NCI-H1105 treated with DMSO at 0.1 percent for 48 hours (cell line): ENCODE measurements around the gene REG4.
"Not testable (repeated sequence)": the region's sequence is repeated elsewhere in the genome, so short reads cannot be mapped to it uniquely, and the experiment has no call there.

ENCODE experiments used
- DNase-seq: peaks from one replicate; lab custom pipeline; 2025; lab: John Stamatoyannopoulos, UW

REG4 gene

DNA sequence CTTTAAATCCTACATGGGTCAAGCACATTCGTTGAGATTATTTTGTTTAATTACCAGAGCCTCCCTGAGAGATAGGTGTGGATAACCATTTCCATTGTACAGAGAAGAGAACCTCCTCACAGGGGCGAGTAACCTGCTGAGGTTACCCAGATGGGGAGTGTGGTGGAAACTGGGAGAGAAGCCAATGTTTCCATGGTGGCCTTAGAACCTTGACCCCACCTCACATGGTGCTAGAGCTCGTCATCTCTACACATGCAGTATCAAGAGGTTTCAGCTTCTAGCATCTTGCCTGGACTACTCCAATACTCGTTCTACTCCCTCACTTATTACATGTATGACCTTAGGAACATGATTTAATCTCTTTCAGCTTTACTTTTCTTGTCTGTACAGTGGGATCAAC is 4.8 kb downstream of the REG4 start:
- DNase-seq, result no peak

DNA sequence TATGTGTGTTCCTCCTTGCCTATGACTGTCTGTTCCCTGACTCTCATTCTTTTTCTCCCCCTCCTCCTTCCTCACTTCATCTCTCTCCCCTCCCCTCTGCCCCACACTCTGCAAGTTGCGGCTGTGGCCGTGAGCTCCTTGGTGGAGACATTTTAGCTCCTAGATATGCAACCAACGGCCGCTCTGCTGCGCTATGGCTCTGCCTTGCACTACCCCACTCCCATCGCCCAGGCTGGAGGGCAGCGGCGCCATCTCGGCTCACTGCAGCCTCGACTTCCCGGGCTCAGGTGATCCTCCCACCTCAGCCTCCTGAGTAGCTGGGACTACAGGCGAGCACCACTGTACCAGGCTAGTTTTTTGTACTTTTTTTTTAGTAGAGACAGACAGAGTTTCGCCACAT is 5.5 kb downstream of the REG4 start:
- DNase-seq, result no peak

DNA sequence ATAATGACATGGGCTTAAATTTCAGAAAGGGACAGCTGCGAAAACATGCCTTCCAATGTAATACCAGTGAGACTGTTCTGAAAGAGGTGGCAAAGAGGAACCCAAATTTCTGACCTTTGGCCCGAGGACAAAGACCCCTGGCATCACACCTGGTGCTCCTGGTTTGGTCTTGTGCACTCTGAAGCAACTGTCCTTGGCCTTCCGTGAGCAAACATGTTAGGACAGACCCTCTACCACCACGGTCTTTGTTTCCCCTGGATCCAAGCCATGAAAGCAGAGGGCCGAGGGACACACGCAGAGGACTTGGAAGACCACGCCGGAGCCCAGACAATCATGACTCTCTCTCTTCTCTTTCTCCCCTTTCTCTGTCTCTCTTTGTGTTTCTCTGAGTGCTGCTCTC is 6.0 kb downstream of the REG4 start:
- DNase-seq, result no peak

DNA sequence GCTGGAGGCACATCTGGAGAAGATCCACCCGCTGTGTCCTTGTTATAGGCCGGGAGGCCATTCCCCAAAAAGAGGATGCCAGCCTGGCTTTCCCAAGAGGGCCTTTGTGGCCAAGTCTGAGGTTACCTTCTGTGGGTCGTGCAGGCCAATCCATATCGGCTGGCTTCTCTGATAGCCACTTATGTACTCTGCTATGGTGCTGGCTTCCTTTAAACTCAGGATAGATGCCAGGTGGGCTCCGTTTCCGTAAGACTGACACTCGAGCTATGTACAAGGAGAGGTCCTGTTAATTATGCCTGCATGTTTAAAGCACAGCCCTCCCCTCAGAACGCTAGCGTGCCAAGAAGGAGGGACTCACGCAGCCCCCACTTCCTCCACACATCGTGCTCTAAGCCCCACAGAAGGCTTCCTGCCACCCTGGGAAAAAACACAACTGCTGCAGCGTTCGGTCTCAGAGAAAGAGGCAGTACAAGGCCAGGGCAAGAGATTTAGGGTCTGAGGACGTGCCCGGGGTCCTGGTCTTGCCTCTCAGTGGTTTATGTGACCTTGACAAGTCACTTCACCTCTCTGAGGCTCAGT is 11.6 kb downstream of the REG4 start:
- DNase-seq, result no peak

DNA sequence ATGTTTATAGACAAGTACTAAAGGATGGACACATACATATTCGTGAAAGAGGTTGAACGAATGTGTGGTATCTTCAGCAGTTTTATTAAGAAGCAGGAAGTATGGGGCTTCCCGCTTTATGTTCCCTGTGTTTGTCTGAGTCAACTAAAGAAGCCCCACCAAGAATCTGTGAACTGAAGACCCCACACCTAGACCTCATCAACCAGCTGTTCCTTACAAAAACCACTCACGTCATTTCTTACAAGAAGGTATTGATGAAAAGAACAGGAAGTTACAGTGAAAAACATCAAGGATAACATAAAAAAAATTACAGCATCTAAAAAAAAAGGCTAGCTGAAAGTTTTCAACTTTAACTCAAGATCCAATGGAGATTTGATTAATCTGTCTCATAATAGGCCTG is 12.3 kb downstream of the REG4 start:
- DNase-seq, result no peak

DNA sequence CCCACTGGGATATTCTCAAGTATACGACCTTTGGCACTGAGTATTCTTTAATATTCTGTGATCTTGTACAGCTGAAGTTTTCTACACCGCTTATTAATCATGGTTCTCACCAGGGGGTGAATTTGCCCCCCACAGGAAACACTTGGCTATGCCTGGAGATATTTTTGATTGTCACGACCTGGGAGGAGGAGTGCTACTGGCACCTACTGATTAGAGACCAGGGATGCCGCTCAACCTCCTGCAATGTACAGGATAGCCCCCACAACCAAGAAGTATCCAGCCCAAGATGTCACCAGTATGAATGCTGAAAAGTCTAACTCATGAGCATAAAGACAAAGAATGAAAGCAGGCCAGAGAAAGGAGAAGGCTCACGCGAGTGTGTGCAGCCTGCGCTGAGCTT is 13.7 kb downstream of the REG4 start:
- DNase-seq, result no peak

DNA sequence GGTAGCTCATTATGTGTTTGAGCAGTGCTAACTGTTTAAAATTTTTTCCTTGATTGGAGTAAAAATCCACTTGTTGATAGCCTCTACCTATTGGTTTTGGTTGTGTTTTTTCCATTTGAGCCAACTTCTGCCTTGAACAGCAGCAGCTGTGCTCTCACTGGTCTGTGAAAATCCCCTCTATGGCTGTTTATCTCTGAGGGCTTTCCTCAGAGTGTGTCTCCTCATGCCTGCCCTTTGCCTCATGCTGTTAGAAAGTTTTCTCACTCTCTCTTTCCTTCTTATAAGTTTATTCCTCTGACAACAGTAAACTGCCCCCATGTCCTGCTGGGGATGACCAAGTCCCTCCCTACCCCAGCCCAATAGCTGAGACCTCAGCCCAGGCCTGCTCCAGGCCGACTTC is 14.1 kb downstream of the REG4 start:
- DNase-seq, result no peak

DNA sequence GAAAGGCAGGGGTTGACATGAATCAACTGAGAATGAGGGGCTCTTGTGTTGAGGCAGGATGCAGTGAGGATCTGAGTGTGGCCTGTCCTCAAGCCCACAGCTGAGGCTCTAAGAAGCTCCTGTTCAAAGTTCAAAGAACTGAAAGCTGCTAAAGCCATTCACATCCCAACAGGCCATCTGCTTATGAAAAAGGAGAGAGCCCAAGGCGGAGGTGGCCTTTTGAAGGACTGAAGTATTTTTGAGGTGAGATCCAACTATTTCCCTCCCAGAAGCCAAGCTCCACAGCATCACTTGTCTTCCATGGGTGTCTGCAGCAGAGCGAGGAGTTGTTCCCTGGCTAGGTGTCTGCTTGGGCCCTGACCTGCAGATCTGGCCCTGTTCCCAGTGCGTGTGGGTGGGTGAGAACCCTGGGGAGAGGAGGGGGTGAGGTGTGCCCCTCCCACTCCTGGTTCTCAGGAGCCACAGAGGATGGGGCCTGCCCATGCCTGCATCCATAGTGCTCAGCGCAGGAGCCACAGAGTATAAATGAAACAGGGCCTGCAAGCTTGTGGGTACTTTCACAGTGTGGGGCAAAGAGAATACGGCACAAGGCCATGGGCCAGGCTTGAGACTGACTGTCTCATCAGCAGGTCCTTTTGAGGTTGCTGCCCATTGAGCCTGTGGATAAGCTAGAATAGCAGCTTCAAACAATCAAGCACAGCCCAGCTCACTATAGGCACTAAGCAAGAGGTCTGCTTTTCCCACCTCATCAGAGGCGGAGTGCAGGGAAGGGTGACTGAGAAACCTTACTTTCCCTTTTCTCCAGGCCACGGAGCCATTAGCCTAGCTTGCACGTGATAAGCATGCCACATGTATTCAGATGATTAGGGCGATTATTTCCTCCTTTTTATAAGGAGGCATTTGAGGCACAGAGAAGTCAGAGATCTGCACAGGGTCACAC is 15.7 kb downstream of the REG4 start:
- DNase-seq, result peak; percentile 48

DNA sequence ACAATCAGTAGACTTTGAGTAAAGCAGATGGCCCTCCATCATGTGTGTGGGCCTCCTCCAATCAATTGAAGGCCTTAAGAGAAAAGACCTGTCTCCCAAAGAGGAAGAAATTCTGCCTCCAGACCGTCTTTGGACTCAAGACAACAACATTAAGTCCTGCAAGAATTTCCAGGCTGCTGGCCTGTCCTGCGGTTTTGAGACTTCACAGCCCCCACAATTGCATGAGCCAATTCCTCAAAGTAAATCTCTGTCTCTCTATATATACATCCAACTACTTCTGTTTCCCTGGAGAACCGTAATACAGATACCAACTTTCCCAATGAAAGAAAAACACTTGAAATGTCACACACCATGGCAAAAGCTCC is 16.4 kb downstream of the REG4 start:
- no peak for DNase-seq

DNA sequence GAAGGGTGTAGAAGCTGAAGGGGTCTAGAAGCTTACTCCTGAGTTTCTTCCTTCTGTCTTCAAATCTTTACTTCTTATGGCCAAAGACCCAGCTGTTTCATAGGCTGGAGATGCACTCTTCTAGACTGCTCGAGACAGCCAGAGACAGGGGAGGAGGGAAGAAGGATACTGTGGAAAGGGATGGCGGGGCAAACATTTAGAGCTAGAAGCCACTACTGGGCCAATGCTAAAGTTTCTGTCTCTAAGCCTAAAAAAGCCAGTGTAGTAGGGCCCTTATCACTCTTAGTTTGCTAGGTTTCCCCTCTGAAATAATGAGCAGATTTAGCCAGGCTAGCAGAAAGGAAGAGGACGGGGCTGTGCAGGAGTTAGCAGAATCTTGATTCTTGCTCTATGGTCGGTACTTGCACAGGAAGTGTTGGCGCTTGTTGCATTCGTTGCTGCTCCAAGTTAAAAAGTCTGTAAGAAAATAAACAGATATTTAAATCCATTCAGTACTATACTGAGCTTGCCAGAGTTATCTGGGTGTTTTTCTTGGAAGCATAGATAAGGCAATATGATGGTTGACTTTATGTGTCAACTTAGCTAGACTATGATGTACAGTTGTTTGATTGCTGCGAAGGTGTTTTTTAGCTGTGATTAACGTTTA is 16.9 kb downstream of the REG4 start:
- no peak for DNase-seq

DNA sequence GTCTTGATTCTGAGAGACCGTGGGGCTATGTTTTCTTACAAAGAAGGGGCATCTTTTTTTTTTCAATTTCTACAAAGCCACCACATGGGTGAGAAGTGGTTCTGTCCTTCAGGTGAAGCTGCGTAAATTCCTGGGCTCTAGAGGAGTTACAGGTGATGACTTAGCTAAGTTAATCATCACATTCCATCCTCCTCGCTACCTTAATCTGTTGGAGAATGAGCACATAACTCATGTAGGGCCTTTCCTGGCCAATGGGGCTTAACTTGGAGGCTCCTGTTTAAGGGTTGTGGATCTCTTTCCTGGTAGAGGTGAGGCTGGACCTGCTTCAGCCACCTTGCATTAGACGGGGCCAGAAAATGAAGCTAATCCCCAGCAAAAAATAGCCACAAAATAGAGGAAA is 19.9 kb downstream of the REG4 start:
- no peak for DNase-seq

DNA sequence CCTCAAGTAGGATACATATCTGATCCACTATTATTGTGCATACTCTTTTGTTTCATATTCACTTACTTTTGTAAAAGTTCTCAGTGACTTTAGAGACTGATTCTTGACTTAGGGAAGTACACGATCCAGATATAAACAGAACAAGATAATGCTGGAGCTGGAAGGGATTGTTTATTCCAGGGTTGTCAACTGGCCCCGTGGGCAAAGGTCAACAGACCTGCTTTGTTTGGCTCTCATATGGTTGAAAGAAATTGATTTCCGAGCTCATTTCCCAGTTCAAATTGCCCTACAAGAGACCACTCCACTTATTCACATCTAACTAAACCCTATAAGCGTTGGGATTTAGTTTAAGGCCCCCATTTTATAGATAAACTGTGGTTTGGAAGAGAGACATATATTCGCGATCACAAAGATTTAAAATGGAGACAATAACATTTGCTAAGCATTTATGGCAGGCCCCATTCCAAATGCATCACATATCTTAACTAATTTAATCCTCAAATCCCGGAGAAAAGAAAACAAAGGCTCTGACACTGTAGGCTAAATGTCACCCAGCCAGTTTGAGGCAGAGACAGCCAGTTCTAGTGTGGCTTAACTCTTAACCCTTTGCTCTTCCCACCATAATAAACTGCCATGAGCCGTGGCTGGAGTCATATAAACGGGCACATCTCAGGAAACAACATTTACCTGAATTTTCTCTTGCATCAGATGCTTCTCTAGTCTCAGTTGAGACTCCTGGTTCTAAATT is 20.6 kb downstream of the REG4 start:
- no peak for DNase-seq

DNA sequence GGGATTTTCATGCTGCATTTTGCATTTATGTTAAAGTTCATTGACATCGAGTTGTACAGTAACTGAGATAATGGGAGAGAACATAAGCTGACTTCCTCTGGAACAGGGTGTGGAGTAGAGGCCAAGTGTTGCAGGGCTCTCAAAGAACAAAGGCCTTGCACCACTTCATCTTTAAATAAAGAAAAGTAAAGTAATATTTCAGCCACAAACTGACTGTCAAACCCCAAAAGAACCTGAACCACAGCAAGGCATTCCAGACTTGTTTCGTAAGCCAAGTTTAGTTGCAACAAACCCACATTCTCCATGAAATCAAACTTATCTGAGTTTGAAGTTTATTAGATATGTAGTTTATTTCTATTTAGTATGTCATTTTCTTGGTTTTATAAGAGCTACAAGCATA is 23.5 kb downstream of the REG4 start:
- no peak for DNase-seq

DNA sequence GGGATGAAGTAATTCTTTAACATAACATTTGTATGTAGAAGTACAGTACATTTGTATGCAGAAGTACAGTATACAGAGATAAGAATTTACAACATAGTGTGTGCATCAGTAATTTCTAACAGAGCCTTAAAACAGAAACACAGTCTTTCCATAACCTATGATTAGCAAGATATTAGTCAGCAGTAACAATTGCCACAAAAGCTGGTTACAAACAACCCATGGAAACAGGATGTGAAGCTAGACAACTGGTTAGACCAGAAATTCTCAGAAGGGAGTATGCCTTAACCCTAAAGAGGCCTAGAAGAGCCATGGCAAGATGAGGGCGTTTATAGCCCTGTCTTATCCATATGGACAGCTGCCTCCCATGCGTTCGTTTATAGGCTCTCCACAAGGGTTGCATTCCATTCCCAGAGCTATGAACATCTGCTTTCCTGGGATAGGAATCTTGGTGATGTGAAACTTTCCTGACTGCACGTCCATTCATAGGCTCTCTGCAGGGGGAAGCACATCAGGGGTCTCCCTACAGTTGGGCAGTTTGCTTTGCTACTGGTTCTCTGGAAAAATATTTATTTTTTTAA is 24.7 kb downstream of the REG4 start:
- not testable (repeated sequence) for DNase-seq

DNA sequence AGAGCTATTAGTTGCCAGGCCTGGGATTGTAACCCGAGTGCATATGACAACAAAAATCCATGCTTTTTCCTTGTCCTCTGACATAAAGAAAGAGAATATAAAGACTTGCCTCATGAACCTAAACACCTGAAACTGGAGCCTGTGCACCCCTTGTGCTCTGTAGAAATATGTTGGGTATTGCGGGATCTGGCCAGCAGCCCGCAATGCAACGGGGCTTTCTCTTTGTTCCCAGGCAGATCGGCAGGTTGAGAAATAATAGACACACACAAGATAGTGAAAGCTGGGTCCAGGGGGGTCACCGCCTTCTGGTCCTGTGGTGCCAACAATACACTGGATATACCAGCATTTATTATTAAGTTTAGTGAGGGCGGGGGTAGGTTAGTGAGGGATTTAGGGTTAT is 25.2 kb downstream of the REG4 start:
- not testable (repeated sequence) for DNase-seq

DNA sequence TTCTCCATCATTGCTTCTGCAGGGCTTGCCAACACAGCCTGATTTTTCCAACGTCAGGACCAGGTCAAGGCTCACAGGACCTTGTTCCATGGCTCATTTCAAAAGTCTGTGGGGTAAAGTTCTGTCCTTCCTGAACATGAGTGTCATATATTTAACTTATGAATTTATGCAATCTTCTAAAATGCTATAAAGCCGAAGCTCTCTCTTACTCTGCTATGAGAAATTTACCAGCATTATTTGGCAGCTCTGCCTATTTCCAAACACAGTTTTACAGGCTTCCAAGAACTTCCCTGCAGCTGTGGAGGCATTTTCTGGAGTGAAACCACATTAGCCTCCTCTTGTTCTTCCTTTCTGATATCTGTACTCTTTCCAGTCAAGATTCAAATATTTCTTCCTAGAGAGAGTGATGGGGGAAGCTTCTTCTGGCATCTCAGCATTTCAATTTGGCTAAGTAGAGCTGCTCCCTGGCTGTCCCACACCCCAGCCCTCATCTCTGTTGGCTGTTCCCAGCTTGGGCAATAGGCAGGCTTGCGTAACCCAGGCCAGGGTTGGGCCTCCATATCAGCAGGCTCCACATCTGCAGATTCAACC is 27.0 kb downstream of the REG4 start:
- no peak for DNase-seq

DNA sequence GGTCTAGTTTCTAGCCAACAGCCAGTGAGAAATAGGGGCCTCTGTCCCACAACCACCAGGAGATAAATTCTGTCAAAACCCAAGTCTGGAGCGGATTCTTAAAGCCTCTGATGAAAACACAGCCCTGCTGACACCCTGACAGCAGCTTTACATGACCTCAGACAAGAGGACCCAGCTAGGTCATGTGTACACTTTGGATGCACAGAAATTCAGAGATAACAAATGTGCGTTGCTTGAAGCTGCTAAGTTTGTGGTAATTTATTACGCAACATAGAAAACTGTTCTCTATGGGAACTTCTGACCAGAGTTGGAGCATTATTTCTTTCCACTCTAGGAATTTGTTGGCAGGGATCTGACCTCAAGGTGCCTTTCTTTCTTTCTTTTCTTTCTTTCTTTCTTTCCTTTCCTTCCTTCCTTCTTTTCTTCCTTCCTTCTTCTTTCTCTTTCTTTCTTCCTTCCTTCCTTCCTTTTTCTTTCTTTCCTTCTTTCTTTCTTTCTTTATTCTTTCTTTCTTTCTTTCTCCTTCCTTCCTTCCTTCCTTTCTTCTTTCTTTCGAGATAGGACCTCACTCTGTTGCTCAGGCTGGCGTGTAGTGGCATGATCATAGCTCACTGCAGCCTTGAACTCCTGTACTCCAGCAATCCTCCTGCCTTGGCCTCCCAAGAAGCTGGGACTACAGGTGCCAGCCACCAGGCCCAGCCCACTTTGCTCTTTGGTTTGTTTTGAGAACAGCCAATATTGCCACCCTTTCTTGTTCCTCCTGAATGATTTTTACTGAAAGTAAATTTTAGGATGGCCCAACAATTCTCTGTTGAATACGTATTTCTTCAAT is 27.7 kb downstream of the REG4 start:
- no peak for DNase-seq

DNA sequence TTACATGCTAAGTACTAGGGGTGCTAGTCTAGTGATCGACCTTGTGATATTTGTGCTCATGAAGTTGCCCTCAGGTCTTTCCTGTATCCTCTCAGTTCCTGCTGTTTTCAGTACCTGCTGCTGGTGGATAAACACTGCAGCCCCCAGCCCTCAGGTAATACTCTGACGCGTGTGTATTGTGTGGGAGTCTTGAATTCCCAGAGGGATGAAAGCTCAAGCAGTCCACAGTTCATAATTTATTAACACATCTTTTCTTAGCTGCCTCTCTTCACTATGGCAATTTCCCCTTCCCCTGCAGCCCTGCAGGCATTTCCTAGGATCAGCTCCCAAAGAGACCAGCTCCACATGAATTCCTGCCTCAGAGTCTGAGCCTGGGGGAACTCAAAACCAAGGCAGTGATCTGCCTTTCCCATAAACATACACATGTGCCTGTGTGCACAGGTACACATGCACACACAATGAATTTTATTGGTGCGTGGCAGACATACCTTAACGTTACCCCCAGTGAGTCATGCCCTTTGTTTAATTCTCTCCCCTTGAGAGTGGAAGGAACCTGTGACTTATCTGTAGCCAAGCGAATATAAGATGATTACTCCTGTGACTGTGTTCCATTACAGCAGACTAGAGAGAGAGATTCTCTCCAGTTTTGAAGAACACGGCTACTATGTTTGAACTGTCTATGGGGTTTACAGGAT is 28.5 kb downstream of the REG4 start:
- DNase-seq, result no peak

DNA sequence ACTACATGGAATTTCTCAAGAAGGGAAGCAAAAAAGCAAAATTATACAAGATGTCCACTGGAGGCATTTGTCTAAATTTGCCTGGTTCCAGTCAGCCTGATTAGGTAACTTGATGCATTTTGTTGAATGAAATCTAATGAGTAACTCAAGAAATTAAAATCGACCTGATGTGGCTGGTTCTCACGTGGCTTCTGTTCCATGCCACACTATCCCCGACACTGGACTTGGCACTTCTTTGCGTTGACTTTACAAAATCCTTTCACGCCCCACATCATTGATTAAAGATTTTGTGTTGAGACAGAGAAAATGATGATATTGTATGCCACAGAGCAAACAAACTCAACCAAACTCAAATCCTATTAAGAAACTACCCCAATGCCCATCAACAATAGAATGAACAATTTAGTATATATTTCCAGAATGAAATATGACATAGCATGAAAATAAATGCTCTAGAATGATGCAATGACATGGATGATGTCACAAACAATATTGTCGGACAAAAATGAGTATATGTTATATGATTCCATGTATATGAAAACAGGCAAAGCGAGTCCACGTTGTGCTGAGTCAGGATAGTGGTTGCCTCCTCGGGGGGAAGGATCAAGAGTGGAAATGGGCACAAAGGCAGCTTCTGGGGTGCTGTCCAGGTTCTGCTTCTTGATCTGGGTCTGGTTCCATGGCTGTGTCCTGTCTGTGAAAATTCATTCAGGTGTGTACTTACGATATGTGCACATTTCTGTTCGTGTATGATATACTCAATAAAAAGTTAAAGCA is 29.6 kb downstream of the REG4 start:
- no peak for DNase-seq
